ENCODE results near the gene ZNF787.

ZNF787 gene

GRCh38 chr19:56163097-56163496 lies 42.0 kb upstream of the ZNF787 start:
- Histone ChIP-seq H3K9ac (ENCODE audit: low read length) (no peak overlapping the region), H3K4me2 (ENCODE audit: low read length) (no peak overlapping the region), H3K27me3 (ENCODE audit: insufficient read depth, low read length) (no peaks in the 10 kb centered on the region), H3K4me1 (ENCODE audit: insufficient read depth, low read length, severe bottlenecking) (no peaks in the 10 kb centered on the region), H3K4me3 (ENCODE audit: low read depth, low read length, poor library complexity, severe bottlenecking) (no peak overlapping the region), H3K79me2 (ENCODE audit: insufficient read depth, low read length) (no peaks in the 10 kb centered on the region), H3K27ac (ENCODE audit: low read depth, low read length, poor library complexity, severe bottlenecking) (no peak overlapping the region), H3K36me3 (ENCODE audit: insufficient read depth, low read length) (peaks cover 15% of the 10 kb centered on the region), H2AFZ (ENCODE audit: low read length) (no peak overlapping the region), H3K9me3 (ENCODE audit: low read length) (no peaks in the 10 kb centered on the region), H3K9me2 (ENCODE audit: low read depth, low read length) (no peaks in the 10 kb centered on the region), H3F3A (ENCODE audit: insufficient read depth, low read length) (no peaks in the 10 kb centered on the region), H4K20me1 (ENCODE audit: insufficient read depth, low read length) (no peaks in the 10 kb centered on the region)
- TF ChIP-seq EZH2 (IDR thresholded peaks at IDR 0.05; ENCODE audit: borderline replicate concordance, low read length), result no peak
- no peak for TF ChIP-seq CTCF (IDR thresholded peaks at IDR 0.05; ENCODE audit: low read length)

- H3K4me2 ChIP-seq (ENCODE audit: low read length), result no peak overlapping the region
- H3K79me2 ChIP-seq (ENCODE audit: insufficient read depth, low read length), result no peaks in the 10 kb centered on the region
- no peaks in the 10 kb centered on the region for H4K20me1 ChIP-seq (ENCODE audit: insufficient read depth, low read length)
- no peaks in the 10 kb centered on the region for H3K9me2 ChIP-seq (ENCODE audit: low read depth, low read length)
- no peaks in the 10 kb centered on the region for H3F3A ChIP-seq (ENCODE audit: insufficient read depth, low read length)
- no peaks in the 10 kb centered on the region for H3K9me3 ChIP-seq (ENCODE audit: low read length)
- no peak overlapping the region for H3K4me3 ChIP-seq (ENCODE audit: low read depth, low read length, poor library complexity, severe bottlenecking)
- H3K4me1 ChIP-seq (ENCODE audit: insufficient read depth, low read length, severe bottlenecking), result no peaks in the 10 kb centered on the region
- H3K27me3 ChIP-seq (ENCODE audit: insufficient read depth, low read length), result no peaks in the 10 kb centered on the region
- H3K9ac ChIP-seq (ENCODE audit: low read length), result no peak overlapping the region
- TF ChIP-seq CTCF (IDR thresholded peaks at IDR 0.05; ENCODE audit: low read length) (no peak), EZH2 (IDR thresholded peaks at IDR 0.05; ENCODE audit: borderline replicate concordance, low read length) (no peak)
- H3K36me3 ChIP-seq (ENCODE audit: insufficient read depth, low read length), result peaks cover 18% of the 10 kb centered on the region
- H3K27ac ChIP-seq (ENCODE audit: low read depth, low read length, poor library complexity, severe bottlenecking), result no peak overlapping the region
- no peak overlapping the region for H2AFZ ChIP-seq (ENCODE audit: low read length)
Observed at GRCh38 chr19:56162258-56162657, 41.2 kb upstream of the ZNF787 start.

- H3K36me3 ChIP-seq (ENCODE audit: insufficient read depth, low read length), result peaks cover 18% of the 10 kb centered on the region
- H3K9ac ChIP-seq (ENCODE audit: low read length), result no peak overlapping the region
- H3K9me3 ChIP-seq (ENCODE audit: low read length), result no peaks in the 10 kb centered on the region
- H3F3A ChIP-seq (ENCODE audit: insufficient read depth, low read length), result no peaks in the 10 kb centered on the region
- no peaks in the 10 kb centered on the region for H3K9me2 ChIP-seq (ENCODE audit: low read depth, low read length)
- H3K4me3 ChIP-seq (ENCODE audit: low read depth, low read length, poor library complexity, severe bottlenecking), result no peak overlapping the region
- H3K27ac ChIP-seq (ENCODE audit: low read depth, low read length, poor library complexity, severe bottlenecking), result no peak overlapping the region
- H3K79me2 ChIP-seq (ENCODE audit: insufficient read depth, low read length), result no peaks in the 10 kb centered on the region
- no peak overlapping the region for H2AFZ ChIP-seq (ENCODE audit: low read length)
- no peaks in the 10 kb centered on the region for H3K4me1 ChIP-seq (ENCODE audit: insufficient read depth, low read length, severe bottlenecking)
- TF ChIP-seq CTCF (IDR thresholded peaks at IDR 0.05; ENCODE audit: low read length), result no peak
- no peak for TF ChIP-seq EZH2 (IDR thresholded peaks at IDR 0.05; ENCODE audit: borderline replicate concordance, low read length)
- no peak overlapping the region for H3K4me2 ChIP-seq (ENCODE audit: low read length)
- H4K20me1 ChIP-seq (ENCODE audit: insufficient read depth, low read length), result no peaks in the 10 kb centered on the region
- no peaks in the 10 kb centered on the region for H3K27me3 ChIP-seq (ENCODE audit: insufficient read depth, low read length)
Observed at GRCh38 chr19:56161534-56161933, 40.4 kb upstream of the ZNF787 start.

Measured in OCI-LY1 (cell line).